ENCODE results near the gene WDR62. TPM values are rescaled to one million over a fixed set of nuclear protein-coding genes. Genes with fewer than 3 reads are reported as not detected.

Gene WDR62
- total and polyA plus RNA-seq, 2 of the 8 experiments (the other 6 are each of a cell fraction or from before 2014, with no cell fraction given) = 28.2 to 39.5 TPM

DNA sequence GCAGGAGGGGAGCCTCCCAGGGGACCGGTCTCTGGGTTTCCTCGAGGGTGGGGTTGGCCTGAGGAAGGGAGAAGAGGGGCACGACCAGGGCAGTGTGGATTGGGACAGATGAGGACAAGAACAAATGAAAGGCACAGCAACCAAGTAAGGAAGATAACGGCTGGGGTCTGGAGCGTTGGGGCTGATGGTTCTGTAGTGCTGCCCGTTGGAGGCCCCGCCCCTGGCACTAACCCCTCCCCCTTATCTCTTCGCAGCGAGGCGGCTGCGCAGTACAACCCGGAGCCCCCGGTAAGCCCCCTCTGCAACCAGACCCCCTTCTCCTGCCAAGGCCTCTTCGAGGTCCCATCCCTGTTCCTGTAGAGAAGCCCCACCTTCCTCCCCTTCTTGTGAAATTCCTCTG is 87.3 kb downstream of the WDR62 start:
- Histone ChIP-seq H4K5ac (ENCODE audit: insufficient read length, low read depth, low read length) (no peak overlapping the region), H4K8ac (ENCODE audit: extremely low read depth, insufficient read depth, low read length) (no peak overlapping the region), H3K56ac (replicated peaks; ENCODE audit: insufficient read length, low read depth, low read length) (no peak overlapping the region), H2AFZ (ENCODE audit: low read length) (no peak overlapping the region), H3K4ac (replicated peaks; ENCODE audit: insufficient read length, low read depth, low read length) (no peak overlapping the region), H2AK5ac (ENCODE audit: low read depth, low read length) (no peak overlapping the region), H3K4me1 (replicated peaks in 1 of 4; ENCODE audit: control insufficient read depth in 3 of 4, insufficient read depth in 4 of 4, low read length in 3 of 4) (peaks cover 0 to 3% (median 3%) of the 10 kb centered on the region in 4 experiments; a peak in 3 of 7 replicates), H3K79me2 (ENCODE audit: control insufficient read depth in 1 of 2, insufficient read depth in 2 of 2, low read length in 2 of 2) (peaks cover 0 to 12% of the 10 kb centered on the region in 2 experiments; a peak in 1 of 4 replicates), H3K14ac (ENCODE audit: insufficient read length) (no peak overlapping the region), H4K91ac (replicated peaks; ENCODE audit: insufficient read length, low read length) (no peak overlapping the region), H3K4me2 (ENCODE audit: insufficient read depth in 1 of 2, low read depth in 2 of 2, low read length in 2 of 2) (peak overlapping the region; percentile 95 to 96), H3K4me3 (ENCODE audit: extremely low read depth in 1 of 4, insufficient read depth in 2 of 4, low read depth in 3 of 4, low read length in 4 of 4) (peak overlapping the region in 2 of 4 experiments; percentile 89 to 97; a peak in 2 of 8 replicates), H3K9ac (replicated peaks in 1 of 4; ENCODE audit: extremely low read depth in 1 of 4, low read depth in 3 of 4, low read length in 3 of 4) (no peak overlapping the region), H3K9me3 (ENCODE audit: insufficient read depth in 2 of 2, low read depth in 1 of 2, low read length in 1 of 2) (no peaks in the 10 kb centered on the region), H3K18ac (ENCODE audit: extremely low read depth, low read length) (no peak overlapping the region), H2BK5ac (ENCODE audit: low read depth, low read length) (0 out of 2 replicates have a peak overlapping the region, but pooled peaks have one; percentile 60), H2BK20ac (ENCODE audit: low read length) (no peak overlapping the region), H2BK12ac (ENCODE audit: low read depth, low read length) (no peak overlapping the region), H3K79me1 (ENCODE audit: low read depth, low read length) (peaks cover 3% of the 10 kb centered on the region), H3K23me2 (ENCODE audit: low read depth, low read length) (peaks cover 13% of the 10 kb centered on the region; the same call in 1 of the 2 replicates), H3K36me3 (ENCODE audit: control insufficient read depth in 2 of 4, insufficient read depth in 4 of 4, low read length in 3 of 4) (peaks cover 15 to 39% (median 35%) of the 10 kb centered on the region in 4 experiments), H2BK120ac (replicated peaks; ENCODE audit: low read depth, low read length) (no peak overlapping the region), H2BK15ac (ENCODE audit: low read length) (no peak overlapping the region), H3K27ac (ENCODE audit: low read depth, low read length) (no peak overlapping the region), H3K27me3 (replicated peaks in 1 of 4; ENCODE audit: control insufficient read depth in 3 of 4, extremely low read depth in 1 of 4, insufficient read depth in 3 of 4, low read length in 3 of 4) (no peaks in the 10 kb centered on the region), H3K23ac (ENCODE audit: insufficient read length) (no peak overlapping the region), H4K20me1 (replicated peaks in 1 of 2; ENCODE audit: control insufficient read depth in 1 of 2, insufficient read depth in 2 of 2, low read length in 2 of 2) (peaks cover 0 to 8% of the 10 kb centered on the region in 2 experiments)
- 90% methylated on average over 11 of the region's 14 CpGs; no CpG with 5 or more reads in 1 of the 2 experiments for WGBS, 2 experiments (ENCODE audit: extremely low coverage in 1 of 2, insufficient coverage in 1 of 2, insufficient read length in 1 of 2, insufficient replicate concordance in 2 of 2, low coverage in 1 of 2, low lambda C conversion rate in 2 of 2, missing lambda C conversion rate in 1 of 2)
- TF ChIP-seq KDM4A (IDR thresholded peaks at IDR 0.05; ENCODE audit: low read depth, low read length, severe bottlenecking) = no peak
- no peak for TF ChIP-seq CTCF (IDR thresholded peaks at IDR 0.05; ENCODE audit: control extremely low read depth in 1 of 3, insufficient read depth in 1 of 3, low read depth in 1 of 3, low read length in 3 of 3)
- TF ChIP-seq, protein P1, sequence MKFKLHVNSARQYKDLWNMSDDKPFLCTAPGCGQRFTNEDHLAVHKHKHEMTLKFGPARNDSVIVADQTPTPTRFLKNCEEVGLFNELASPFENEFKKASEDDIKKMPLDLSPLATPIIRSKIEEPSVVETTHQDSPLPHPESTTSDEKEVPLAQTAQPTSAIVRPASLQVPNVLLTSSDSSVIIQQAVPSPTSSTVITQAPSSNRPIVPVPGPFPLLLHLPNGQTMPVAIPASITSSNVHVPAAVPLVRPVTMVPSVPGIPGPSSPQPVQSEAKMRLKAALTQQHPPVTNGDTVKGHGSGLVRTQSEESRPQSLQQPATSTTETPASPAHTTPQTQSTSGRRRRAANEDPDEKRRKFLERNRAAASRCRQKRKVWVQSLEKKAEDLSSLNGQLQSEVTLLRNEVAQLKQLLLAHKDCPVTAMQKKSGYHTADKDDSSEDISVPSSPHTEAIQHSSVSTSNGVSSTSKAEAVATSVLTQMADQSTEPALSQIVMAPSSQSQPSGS (IDR thresholded peaks at IDR 0.05; ENCODE audit: low read length) = no peak
- TF ChIP-seq SRF (IDR thresholded peaks at IDR 0.05; ENCODE audit: low read depth, low read length) = no peak
- no peak for TF ChIP-seq CEBPB (IDR thresholded peaks at IDR 0.05; ENCODE audit: low read depth, low read length)
- TF ChIP-seq TEAD4 (IDR thresholded peaks at IDR 0.05; ENCODE audit: low read depth, low read length) = no peak
- no peak for TF ChIP-seq GTF2F1 (IDR thresholded peaks at IDR 0.05; ENCODE audit: borderline replicate concordance, low read depth, low read length)
- ChIA-PET POLR2A (ENCODE audit: partially characterized antibody) (interaction anchor here (1.2 to 2.3 kb wide), 2 partner anchors 9 to 11 kb away, joined by 3 to 7 read pairs; partner anchors contain the start of gene COX7A1), CTCF (ENCODE audit: partially characterized antibody) (interaction anchor here (1.3 to 1.5 kb wide), 2 partner anchors 13 to 14 kb away, joined by 3 to 5 read pairs; no protein-coding TSS in a partner anchor)
- FAIRE-seq = no peak
- no peak for DNase-seq (ENCODE audit: low read depth in 1 of 2, low spot score in 2 of 2)
